OCI-LY1 (cell line): Measurements from ENCODE around the gene OSBPL3.

ENCODE experiments used
- H2AFZ ChIP-seq: fragments of 200-600 bp; sonication (generic), shearing (Covaris generic); 2 replicates; pipeline ENCODE4 v1.6.0; 2014; ENCODE audit warnings: antibody characterized with exemption, mild to moderate bottlenecking, low read length
- H3F3A ChIP-seq: fragments of 200-600 bp; sonication (generic), shearing (Covaris generic); 2 replicates; pipeline ENCODE4 v1.6.0; 2014; ENCODE audit warnings: mild to moderate bottlenecking, antibody characterized with exemption, low read length, moderate library complexity; ENCODE audit not compliant: insufficient read depth
- H3K27ac ChIP-seq: fragments of 200-600 bp; sonication (generic); 2 replicates; pipeline ENCODE4 v1.5.1; 2014; ENCODE audit warnings: low read length, mixed run types, mild to moderate bottlenecking, low read depth; ENCODE audit not compliant: poor library complexity, severe bottlenecking
- H3K27me3 ChIP-seq: fragments of 200-600 bp; sonication (generic); 2 replicates; pipeline ENCODE4 v1.6.0; 2014; ENCODE audit warnings: antibody characterized with exemption, mild to moderate bottlenecking, low read length, moderate library complexity; ENCODE audit not compliant: insufficient read depth
- H3K36me3 ChIP-seq: fragments of 200-600 bp; sonication (generic); 2 replicates; pipeline ENCODE4 v1.6.1; 2014; ENCODE audit warnings: mild to moderate bottlenecking, antibody characterized with exemption, low read length, moderate library complexity, mixed read lengths; ENCODE audit not compliant: insufficient read depth
- H3K4me1 ChIP-seq: fragments of 200-600 bp; sonication (generic); 2 replicates; pipeline ENCODE4 v1.5.1; 2014; ENCODE audit warnings: mild to moderate bottlenecking, low read length, moderate library complexity; ENCODE audit not compliant: insufficient read depth, severe bottlenecking
- H3K4me2 ChIP-seq: fragments of 200-600 bp; sonication (generic), shearing (Covaris generic); 2 replicates; pipeline ENCODE4 v1.6.1; 2014; ENCODE audit warnings: low read length
- H3K4me3 ChIP-seq: fragments of 200-600 bp; sonication (generic); 2 replicates; pipeline ENCODE4 v1.5.1; 2014; ENCODE audit warnings: low read length, low read depth, mild to moderate bottlenecking, mixed read lengths; ENCODE audit not compliant: poor library complexity, severe bottlenecking
- H3K79me2 ChIP-seq: fragments of 200-600 bp; shearing (Covaris generic); 2 replicates; pipeline ENCODE4 v1.6.1; 2016; ENCODE audit warnings: mixed run types, low read length, mixed read lengths; ENCODE audit not compliant: insufficient read depth
- H3K9ac ChIP-seq: fragments of 200-600 bp; sonication (generic), shearing (Covaris generic); 2 replicates; pipeline ENCODE4 v1.6.1; 2014; ENCODE audit warnings: mild to moderate bottlenecking, low read length, mixed read lengths
- H3K9me2 ChIP-seq: fragments of 200-600 bp; sonication (generic), shearing (Covaris generic); 2 replicates; pipeline ENCODE4 v1.6.1; 2014; ENCODE audit warnings: low read depth, mild to moderate bottlenecking, low read length, mixed read lengths
- H3K9me3 ChIP-seq: fragments of 200-600 bp; shearing (Covaris generic); 2 replicates; pipeline ENCODE4 v1.6.1; 2014; ENCODE audit warnings: low read length, mixed read lengths
- H4K20me1 ChIP-seq: fragments of 200-600 bp; sonication (generic), shearing (Covaris generic); 2 replicates; pipeline ENCODE4 v1.6.0; 2016; ENCODE audit warnings: mild to moderate bottlenecking, low read length; ENCODE audit not compliant: insufficient read depth
- CTCF ChIP-seq: fragments of 200-600 bp; sonication (generic), shearing (Covaris generic); IDR thresholded peaks from 2 replicates; pipeline ENCODE4 v1.5.1; 2017; ENCODE audit warnings: mild to moderate bottlenecking, antibody characterized with exemption, low read length, moderate library complexity, mixed read lengths
- EZH2 ChIP-seq: fragments of 200-600 bp; sonication (generic), shearing (Covaris generic); IDR thresholded peaks from 2 replicates; pipeline ENCODE4 v1.8.0; 2017; ENCODE audit warnings: borderline replicate concordance, mixed run types, mild to moderate bottlenecking, antibody characterized with exemption, low read length, moderate library complexity, mixed read lengths

OSBPL3 gene

GRCh38 chr7:24879291-24879690 is 100.7 kb downstream of the OSBPL3 start:
- H3K36me3 ChIP-seq = peaks cover 12% of the 10 kb centered on the region; the same call in 1 of the 2 replicates
- peak overlapping the region; percentile 41; the same call in 1 of the 2 replicates for H3K9ac ChIP-seq
- peaks cover 9% of the 10 kb centered on the region; the same call in 1 of the 2 replicates for H3F3A ChIP-seq
- no peaks in the 10 kb centered on the region for H3K27me3 ChIP-seq
- H3K9me2 ChIP-seq = no peaks in the 10 kb centered on the region
- no peaks in the 10 kb centered on the region for H4K20me1 ChIP-seq
- no peak overlapping the region for H2AFZ ChIP-seq
- no peaks in the 10 kb centered on the region for H3K9me3 ChIP-seq
- H3K27ac ChIP-seq = peak overlapping the region; percentile 91
- no peak overlapping the region for H3K4me3 ChIP-seq
- TF ChIP-seq CTCF (no peak), EZH2 (no peak)
- 0 out of 2 replicates have a peak, but pooled peaks cover 3% of the 10 kb centered on the region for H3K79me2 ChIP-seq
- H3K4me2 ChIP-seq = peak overlapping the region; percentile 53; the same call in 1 of the 2 replicates
- peaks cover 98% of the 10 kb centered on the region for H3K4me1 ChIP-seq

DNA sequence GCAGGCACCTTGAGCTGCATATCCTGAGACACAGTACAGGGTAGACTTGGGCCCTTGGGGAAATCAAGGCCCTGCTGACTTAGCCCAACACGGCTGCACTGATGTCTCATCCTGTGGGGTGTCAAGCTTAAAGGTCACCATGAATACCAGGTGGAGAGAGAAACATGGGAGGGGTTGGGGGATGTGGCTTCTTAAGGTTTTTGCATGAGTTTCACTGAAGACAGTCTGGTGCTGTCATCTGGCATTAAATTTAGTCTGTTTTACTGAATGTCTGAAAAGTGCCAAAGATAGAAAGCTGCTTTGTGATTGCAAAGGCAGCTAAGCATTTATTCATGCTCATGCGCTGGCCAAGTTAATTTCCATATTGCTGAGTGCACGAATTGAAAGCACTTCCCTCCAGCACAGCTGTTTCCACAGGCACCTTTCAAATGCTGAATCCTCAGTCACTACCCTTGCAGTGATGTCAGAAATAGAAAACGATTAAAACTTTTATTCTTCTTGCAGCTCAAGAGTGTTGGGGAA is 102.1 kb downstream of the OSBPL3 start:
- Histone ChIP-seq H3K79me2 (0 out of 2 replicates have a peak, but pooled peaks cover 3% of the 10 kb centered on the region), H3F3A (no peaks in the 10 kb centered on the region), H3K27me3 (no peaks in the 10 kb centered on the region), H3K27ac (peak overlapping the region; percentile 91), H3K4me1 (peaks cover 98% of the 10 kb centered on the region), H3K4me3 (peak overlapping the region; percentile 24), H3K4me2 (peak overlapping the region; percentile 53), H4K20me1 (no peaks in the 10 kb centered on the region), H3K36me3 (peaks cover 8% of the 10 kb centered on the region; the same call in 1 of the 2 replicates), H3K9ac (peak overlapping the region; percentile 43; the same call in 1 of the 2 replicates), H3K9me2 (no peaks in the 10 kb centered on the region), H2AFZ (no peak overlapping the region), H3K9me3 (no peaks in the 10 kb centered on the region)
- TF ChIP-seq CTCF = no peak
- no peak for TF ChIP-seq EZH2

GRCh38 chr7:24874791-24875190 is 105.2 kb downstream of the OSBPL3 start:
- H3K9me3 ChIP-seq = no peaks in the 10 kb centered on the region
- H4K20me1 ChIP-seq = no peaks in the 10 kb centered on the region
- H3K4me3 ChIP-seq = no peak overlapping the region
- H3K27ac ChIP-seq = peak overlapping the region; percentile 19
- H3K36me3 ChIP-seq = peaks cover 22% of the 10 kb centered on the region
- 0 out of 2 replicates have a peak, but pooled peaks cover 3% of the 10 kb centered on the region for H3K79me2 ChIP-seq
- no peak overlapping the region for H3K4me2 ChIP-seq
- H3F3A ChIP-seq = no peaks in the 10 kb centered on the region
- peaks cover 83% of the 10 kb centered on the region for H3K4me1 ChIP-seq
- no peak overlapping the region for H3K9ac ChIP-seq
- TF ChIP-seq EZH2 (no peak), CTCF (no peak)
- H3K27me3 ChIP-seq = no peaks in the 10 kb centered on the region
- H2AFZ ChIP-seq = no peak overlapping the region
- no peaks in the 10 kb centered on the region for H3K9me2 ChIP-seq
